Sigmoid colon (tissue), 4 donors: Measurements from ENCODE around the gene FILIP1L.

ENCODE experiments used
- CTCF ChIP-seq, 4 experiments: fragments of 450-650 bp in 3 of 4; fragments of 200-600 bp in 1 of 4; IDR thresholded peaks; one replicate each; pipeline ENCODE4 v1.5.1; 2016 to 2019; ENCODE audit warnings: antibody characterized with exemption in 4 of 4, mild to moderate bottlenecking in 3 of 4, moderate library complexity in 2 of 4
- EP300 ChIP-seq, 4 donors: sonication (generic); formaldehyde crosslinking; IDR thresholded peaks; one replicate each; pipeline ENCODE4 v1.6.1; 2017; ENCODE audit warnings: antibody characterized with exemption in 4 of 4
- POLR2A ChIP-seq, 2 donors: fragments of 450-650 bp; IDR thresholded peaks; one replicate each; pipeline ENCODE4 v1.6.1; 2016; ENCODE audit warnings: antibody characterized with exemption in 2 of 2, mild to moderate bottlenecking in 2 of 2, moderate library complexity in 2 of 2
- POLR2AphosphoS5 ChIP-seq, 4 donors: sonication (generic); formaldehyde crosslinking; IDR thresholded peaks; one replicate each; pipeline ENCODE4 v1.6.1; 2017; ENCODE audit warnings: antibody characterized with exemption in 4 of 4

- TF ChIP-seq CTCF (IDR thresholded peaks at IDR 0.05) (no peak), POLR2A (IDR thresholded peaks at IDR 0.05) (no peak), POLR2AphosphoS5 (IDR thresholded peaks at IDR 0.05) (no peak), EP300 (IDR thresholded peaks at IDR 0.05) (no peak)
Observed at GRCh38 chr3:99866261-99866761, 248.0 kb downstream of the FILIP1L start.
